Measurements from ENCODE around the gene AP2A2.

Gene AP2A2

GRCh38 chr11:898540-899190, 27.0 kb upstream of the AP2A2 start:
- DNase-seq (ENCODE audit: low read depth in 2 of 2), result no peak

- DNase-seq (ENCODE audit: low read depth in 2 of 2), result no peak
Observed at GRCh38 chr11:899724-900123, 25.9 kb upstream of the AP2A2 start.

DNA sequence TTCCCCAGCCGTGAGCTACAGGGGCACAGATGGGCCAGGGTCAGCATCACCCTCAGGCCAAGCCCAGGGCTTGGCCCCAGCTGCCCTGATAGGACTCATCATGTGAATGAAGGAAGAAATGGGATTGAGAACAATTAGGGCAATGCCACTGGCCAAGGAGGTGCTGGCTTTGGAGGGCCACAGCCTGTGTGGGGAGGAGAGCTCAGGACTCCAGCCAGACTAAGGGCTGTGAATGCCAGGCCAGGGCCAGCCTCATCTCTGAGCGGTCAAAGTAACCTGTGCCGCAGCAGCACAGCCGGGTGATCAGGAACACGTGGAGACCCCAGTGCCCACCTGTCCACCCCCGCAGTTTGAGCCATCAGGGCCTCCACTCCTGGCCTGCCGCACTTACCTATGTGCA, 25.1 kb upstream of the AP2A2 start:
- no peak for DNase-seq (ENCODE audit: low read depth in 2 of 2)

DNA sequence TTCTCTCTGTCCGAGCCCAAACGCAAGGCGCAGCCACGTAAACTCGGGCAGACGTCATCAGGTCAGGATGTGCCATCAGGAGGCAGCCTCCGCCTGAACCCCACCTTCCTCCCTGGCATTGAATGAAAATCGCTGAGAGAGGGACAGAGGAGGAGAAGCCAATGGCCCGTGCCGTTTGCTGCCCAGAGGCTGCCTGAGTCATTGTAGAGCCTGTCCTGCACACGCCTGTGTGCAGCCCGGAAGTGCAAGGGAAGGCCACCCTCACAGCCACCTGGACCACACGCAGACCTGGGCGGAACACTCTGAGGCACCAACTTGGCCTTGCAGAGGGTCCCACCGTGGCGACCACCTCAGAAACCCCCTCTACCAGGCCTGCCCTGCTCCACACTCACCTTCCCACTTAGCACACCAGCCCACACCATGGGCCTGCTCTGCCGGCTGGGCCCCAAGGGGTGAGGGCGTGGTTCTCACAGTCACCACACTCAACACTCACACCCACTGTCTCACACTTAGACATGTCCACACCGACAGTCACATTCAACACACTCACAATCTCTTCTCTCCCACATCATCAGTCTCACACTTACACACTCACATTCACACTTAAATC, 24.1 kb upstream of the AP2A2 start:
- no peak for DNase-seq (ENCODE audit: low read depth in 2 of 2)

DNA sequence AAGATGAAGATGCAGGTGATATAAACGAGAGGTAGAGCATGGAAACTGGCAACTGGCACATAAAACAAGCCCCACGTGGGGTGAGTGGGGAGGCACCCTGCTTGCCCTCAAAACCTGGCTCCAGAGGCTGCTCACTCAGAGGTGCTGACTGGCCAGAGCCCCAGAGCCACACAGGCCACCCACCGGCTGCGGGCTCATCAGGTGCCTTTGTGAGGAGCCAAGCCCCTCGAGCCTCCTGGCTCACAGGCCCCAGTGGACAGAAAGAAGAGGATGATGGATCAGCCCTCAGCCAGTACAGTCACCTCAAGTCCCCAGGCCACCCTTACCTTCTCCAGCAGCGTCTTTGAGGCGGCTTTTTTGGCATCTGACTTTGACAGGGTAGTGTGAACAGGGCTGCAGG, 21.3 kb upstream of the AP2A2 start:
- no peak for DNase-seq (ENCODE audit: low read depth in 2 of 2)

DNA sequence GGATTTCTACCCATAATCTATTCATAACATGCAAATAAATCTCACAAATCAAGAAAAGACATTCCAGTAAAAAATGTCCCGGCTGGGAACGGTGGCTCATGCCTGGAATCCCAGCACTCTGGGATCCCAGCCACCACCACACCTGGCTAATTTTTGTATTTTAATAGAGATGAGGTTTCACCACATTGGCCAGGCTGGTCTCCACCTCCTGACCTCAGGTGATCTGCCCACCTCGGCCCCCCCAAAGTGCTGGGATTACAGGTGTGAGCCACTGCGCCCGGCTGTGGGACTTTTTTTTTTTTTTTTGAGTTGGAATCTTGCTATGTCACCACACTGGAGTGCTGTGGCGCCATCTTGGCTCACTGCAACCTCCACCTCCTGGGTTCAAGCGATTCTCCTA, 19.7 kb upstream of the AP2A2 start:
- DNase-seq (ENCODE audit: low read depth in 2 of 2), result no peak

DNA sequence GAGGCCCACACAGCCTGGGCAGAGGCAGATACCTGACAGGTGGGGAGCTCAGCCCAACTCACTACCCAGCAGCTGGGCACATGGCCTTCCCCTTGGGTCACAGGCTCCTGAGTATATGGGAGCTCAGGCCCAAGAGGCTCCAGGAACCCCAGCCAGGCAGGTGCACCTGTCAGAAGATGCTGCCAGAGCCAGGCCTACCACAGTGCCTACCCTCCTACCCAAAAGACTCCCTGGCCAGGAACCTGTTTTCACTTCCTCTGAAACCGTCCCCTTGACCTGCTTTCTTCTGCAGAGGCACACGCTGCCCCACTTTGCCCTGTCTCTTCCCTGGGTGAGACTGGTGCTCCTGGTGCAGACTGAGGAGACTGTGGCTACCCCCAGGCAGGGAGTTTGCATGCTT, 18.0 kb upstream of the AP2A2 start:
- DNase-seq (ENCODE audit: low read depth in 2 of 2), result no peak

GRCh38 chr11:908273-908672, 17.4 kb upstream of the AP2A2 start:
- no peak for DNase-seq (ENCODE audit: low read depth in 2 of 2)

DNA sequence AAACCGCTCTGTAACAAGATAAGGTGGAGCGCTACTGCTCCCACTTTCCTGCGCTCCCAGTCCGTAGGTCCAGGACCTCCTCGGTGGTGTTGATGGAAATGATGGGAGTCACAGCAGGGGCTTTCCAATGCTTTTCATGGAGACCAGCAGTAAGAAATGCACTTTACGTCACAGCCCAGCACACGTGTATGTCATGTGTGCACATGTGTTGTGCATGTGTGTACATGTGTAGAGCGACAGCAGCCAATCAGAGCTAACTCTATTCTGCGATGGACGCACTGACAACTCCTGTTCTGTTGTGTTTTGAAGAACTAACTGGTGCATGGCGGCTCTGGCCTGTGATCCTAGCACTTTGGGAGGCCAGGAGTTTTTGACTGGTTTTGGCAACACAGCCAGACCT, 16.3 kb upstream of the AP2A2 start:
- no peak for DNase-seq (ENCODE audit: low read depth in 2 of 2)

- DNase-seq (ENCODE audit: low read depth in 2 of 2), result no peak
Observed at GRCh38 chr11:910044-910588, 15.6 kb upstream of the AP2A2 start.

- DNase-seq (ENCODE audit: low read depth in 2 of 2), result peak; percentile 57 to 73
Observed at GRCh38 chr11:910589-911030, 15.1 kb upstream of the AP2A2 start, which contains the start of gene CHID1. CHID1 (minus strand) TSS chr11:910810; CDS start chr11:904816, 5,994 bp downstream.

DNA sequence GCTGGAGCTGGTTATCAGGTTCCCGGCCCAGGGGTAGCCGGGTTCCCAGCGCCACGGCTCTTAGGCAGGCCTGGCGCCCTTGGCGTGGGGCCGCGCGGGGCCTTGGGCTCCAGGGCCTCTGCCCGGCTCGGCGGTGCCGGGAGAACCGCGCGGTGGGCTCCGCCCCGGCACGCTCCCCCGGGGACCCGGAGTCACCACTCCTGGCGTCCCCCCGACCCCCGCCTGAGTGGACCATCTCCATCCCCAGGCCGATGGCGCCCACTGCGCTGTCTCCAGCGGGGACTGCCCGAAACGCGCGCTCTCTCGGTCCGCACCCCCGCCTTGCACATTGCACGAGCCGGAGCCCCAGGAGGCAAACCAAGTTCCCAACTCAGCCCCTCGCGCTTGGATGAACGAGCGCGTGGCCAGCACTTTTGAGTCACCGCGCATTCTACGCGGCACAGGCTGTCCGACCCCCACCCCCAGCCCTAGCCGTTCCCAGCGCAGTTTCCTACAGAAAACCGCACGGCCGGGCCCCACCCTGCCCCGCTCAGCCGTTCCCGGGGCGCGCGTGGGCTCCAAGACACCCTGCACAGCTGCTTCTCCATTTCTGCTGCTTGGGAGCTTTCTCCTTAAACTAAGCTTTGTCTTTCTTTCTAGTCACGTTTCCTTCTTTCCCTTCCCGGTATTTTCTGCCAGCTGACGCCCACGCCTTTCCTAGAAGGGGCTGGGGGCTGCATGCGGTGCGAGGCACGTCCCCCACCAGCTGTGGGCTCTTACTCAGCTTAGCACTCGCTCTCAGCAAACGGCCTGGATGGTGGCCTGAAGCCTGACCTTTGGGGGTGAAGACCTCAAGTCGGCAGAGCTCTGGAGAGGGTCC, 14.4 kb upstream of the AP2A2 start:
- no peak for DNase-seq (ENCODE audit: low read depth in 2 of 2)

- DNase-seq (ENCODE audit: low read depth in 2 of 2), result no peak
Observed at GRCh38 chr11:911890-912219, 13.8 kb upstream of the AP2A2 start.

DNA sequence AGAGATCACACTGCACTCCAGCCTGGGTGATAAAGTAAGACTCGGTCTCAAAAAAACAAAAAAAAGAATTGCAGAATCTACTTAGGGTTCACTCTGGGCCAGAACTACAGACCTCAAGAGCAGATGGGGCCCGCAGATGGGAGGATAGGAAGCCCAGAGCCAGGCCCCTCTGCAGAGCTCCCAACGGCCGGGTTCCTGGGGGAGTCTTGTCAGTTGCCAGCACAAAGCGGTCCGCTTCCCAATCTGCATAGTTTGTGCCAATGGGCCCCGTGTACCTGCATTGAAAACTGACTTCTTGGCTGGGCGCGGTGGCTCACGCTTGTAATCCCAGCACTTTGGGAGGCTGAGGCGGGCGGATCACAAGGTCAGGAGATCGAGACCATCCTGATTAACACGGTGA, 13.4 kb upstream of the AP2A2 start:
- DNase-seq (ENCODE audit: low read depth in 2 of 2), result no peak

GRCh38 chr11:913043-913442, 12.6 kb upstream of the AP2A2 start:
- DNase-seq (ENCODE audit: low read depth in 2 of 2), result no peak

DNA sequence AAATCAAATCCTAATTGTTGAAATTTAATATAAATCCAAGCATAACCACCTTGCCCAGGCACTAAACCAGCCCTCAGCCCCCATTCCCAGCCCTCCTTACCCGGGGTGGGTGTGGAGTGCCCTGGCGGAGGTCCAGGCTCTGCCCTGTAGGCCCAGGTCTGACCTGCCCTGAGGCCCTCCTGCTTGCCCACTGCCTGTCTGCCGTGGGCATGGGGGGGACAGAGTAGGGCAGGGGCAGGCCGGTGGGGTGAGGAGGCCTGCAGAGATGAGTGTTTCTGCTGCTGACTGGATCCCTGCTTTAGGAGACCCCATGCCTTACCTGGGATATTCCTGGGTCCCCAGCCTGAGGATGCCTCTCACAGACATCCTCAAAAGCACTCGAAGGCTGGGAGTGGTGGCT, 11.5 kb upstream of the AP2A2 start:
- no peak for DNase-seq (ENCODE audit: low read depth in 2 of 2)

GRCh38 chr11:914747-915501, 10.7 kb upstream of the AP2A2 start:
- no peak for DNase-seq (ENCODE audit: low read depth in 2 of 2)

GRCh38 chr11:917426-917825, 8.2 kb upstream of the AP2A2 start:
- DNase-seq (ENCODE audit: low read depth in 2 of 2), result no peak

- no peak for DNase-seq (ENCODE audit: low read depth in 2 of 2)
Observed at GRCh38 chr11:921921-922678, 3.6 kb upstream of the AP2A2 start.

GRCh38 chr11:923691-924405, 1.8 kb upstream of the AP2A2 start:
- no peak for DNase-seq (ENCODE audit: low read depth in 2 of 2)

Data from stimulated activated CD4-positive, alpha-beta T cell treated with anti-CD3 and anti-CD28 coated beads, Interleukin-1b, Interleukin-23, amount 100 ng/mL, for 1 hour (primary cell).